Neural cell (in vitro differentiated cells): ENCODE measurements around the gene RAF1.

ENCODE experiments used
- CTCF ChIP-seq: fragments of 450-650 bp; IDR thresholded peaks from 2 replicates; pipeline ENCODE4 v1.5.1; 2014; ENCODE audit warnings: antibody characterized with exemption, mild to moderate bottlenecking, moderate library complexity; ENCODE audit not compliant: poor library complexity, severe bottlenecking
- EP300 ChIP-seq: fragments of 450-650 bp; conservative IDR thresholded peaks from 2 replicates; pipeline ENCODE4 v1.6.1; 2014; ENCODE audit warnings: antibody characterized with exemption, mild to moderate bottlenecking, moderate library complexity; ENCODE audit not compliant: poor library complexity, severe bottlenecking
- EZH2 ChIP-seq: fragments of 200-600, 300-800 bp; shearing (Covaris generic), sonication (generic); IDR thresholded peaks from 2 replicates; pipeline ENCODE4 v1.6.1; 2014; ENCODE audit warnings: antibody characterized with exemption, low read length, borderline replicate concordance, mild to moderate bottlenecking; ENCODE audit not compliant: insufficient read depth, poor library complexity, severe bottlenecking
- MXI1 ChIP-seq: fragments of 450-650 bp; conservative IDR thresholded peaks from 2 replicates; pipeline ENCODE4 v1.6.1; 2014; ENCODE audit warnings: antibody characterized with exemption, mild to moderate bottlenecking; ENCODE audit not compliant: poor library complexity, severe bottlenecking
- POLR2AphosphoS5 ChIP-seq: IDR thresholded peaks from 2 replicates; pipeline ENCODE4 v1.6.1; 2012
- TAF1 ChIP-seq: IDR thresholded peaks from 2 replicates; pipeline ENCODE4 v1.6.1; 2012; ENCODE audit warnings: low read depth
- TF ChIP-seq, protein P1 (sequence below): IDR thresholded peaks from 2 replicates; pipeline ENCODE4 v1.6.1; 2012; ENCODE audit warnings: borderline replicate concordance

DNA sequence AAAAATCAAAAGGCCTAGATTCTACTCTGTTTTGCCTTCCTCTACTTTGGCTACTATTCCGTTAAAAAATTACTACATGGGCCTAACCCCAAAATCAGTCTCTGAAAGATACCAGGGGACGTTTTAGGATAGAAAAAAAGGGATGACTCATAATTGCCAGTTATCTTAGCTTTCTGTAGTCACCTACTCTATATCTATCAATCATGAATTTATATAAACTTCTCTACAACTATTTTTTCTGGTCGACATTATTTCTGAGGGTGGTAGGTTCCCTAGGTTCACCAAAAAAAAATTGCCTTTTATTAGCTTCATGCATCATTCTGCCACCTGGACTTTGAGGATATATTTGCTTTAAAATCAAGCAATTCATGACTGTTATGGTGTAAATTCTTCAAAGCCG lies 36.5 kb downstream of the RAF1 start:
- TF ChIP-seq CTCF (no peak), MXI1 (no peak), TAF1 (no peak), POLR2AphosphoS5 (no peak), EZH2 (no peak), EP300 (no peak)
- TF ChIP-seq, protein P1, sequence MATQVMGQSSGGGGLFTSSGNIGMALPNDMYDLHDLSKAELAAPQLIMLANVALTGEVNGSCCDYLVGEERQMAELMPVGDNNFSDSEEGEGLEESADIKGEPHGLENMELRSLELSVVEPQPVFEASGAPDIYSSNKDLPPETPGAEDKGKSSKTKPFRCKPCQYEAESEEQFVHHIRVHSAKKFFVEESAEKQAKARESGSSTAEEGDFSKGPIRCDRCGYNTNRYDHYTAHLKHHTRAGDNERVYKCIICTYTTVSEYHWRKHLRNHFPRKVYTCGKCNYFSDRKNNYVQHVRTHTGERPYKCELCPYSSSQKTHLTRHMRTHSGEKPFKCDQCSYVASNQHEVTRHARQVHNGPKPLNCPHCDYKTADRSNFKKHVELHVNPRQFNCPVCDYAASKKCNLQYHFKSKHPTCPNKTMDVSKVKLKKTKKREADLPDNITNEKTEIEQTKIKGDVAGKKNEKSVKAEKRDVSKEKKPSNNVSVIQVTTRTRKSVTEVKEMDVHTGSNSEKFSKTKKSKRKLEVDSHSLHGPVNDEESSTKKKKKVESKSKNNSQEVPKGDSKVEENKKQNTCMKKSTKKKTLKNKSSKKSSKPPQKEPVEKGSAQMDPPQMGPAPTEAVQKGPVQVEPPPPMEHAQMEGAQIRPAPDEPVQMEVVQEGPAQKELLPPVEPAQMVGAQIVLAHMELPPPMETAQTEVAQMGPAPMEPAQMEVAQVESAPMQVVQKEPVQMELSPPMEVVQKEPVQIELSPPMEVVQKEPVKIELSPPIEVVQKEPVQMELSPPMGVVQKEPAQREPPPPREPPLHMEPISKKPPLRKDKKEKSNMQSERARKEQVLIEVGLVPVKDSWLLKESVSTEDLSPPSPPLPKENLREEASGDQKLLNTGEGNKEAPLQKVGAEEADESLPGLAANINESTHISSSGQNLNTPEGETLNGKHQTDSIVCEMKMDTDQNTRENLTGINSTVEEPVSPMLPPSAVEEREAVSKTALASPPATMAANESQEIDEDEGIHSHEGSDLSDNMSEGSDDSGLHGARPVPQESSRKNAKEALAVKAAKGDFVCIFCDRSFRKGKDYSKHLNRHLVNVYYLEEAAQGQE, result no peak
